ENCODE data around the gene PCNT. TPM values are rescaled to one million over a fixed set of nuclear protein-coding genes. Genes with fewer than 3 reads are reported as not detected.
"Not testable (repeated sequence)": the region's sequence is repeated elsewhere in the genome, so short reads cannot be mapped to it uniquely, and the experiment has no call there.

The PCNT gene
- total RNA-seq, 1 donor from 2014 or later = 15.9 TPM

DNA sequence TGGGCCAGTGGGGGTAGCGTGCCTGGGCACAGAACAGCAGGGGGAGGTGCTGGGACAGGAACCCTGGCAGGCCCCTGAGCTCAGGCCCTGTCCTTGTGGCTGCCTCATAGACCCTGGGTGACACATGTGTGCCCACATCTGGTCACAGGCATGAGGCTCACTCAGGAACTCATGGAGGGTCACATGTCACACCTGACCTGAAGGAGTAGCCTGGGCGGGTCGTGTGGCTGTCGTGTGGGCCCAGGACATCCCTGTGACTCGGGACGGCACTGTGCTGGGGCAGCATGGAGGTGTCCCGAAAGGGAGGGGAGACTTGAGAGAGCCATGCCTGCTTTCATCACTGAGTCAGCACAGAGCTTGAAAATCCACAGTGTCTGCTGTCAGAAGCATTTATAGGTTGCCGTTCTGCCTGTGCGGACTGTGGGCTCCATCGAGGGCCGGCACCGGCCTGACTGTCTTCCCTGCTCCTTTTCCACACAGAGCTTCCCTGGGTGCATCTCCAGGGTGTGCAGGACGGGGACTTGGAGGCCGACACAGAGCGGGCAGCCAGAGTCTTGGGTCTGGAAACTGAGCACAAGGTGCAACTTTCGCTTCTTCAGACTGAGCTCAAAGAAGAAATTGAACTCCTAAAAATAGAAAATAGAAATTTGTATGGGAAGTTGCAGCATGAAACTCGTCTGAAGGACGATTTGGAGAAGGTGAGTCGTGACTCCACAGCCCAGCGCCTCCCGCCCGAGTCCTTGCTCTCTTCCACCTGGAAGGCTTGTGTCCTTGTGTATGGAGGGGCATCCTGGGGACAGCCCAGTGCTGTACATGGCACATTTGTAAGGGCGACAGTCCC, 32.8 kb downstream of the PCNT start:
- DNase-seq (ENCODE audit: low spot score) = no peak

DNA sequence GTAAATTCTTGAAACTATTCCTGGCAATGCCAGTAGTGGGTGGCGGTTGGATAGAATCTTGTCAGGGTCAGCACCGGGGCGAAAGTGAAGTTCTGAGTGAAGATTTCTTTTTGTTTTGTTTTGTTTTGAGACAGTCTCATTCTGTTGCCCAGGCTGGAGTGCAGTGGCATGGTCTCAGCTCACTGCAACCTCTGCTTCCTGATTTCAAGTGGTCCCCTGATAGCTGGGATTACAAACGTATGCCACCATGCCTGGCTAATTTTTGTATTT, 33.3 kb downstream of the PCNT start:
- DNase-seq (ENCODE audit: low spot score) = no peak

DNA sequence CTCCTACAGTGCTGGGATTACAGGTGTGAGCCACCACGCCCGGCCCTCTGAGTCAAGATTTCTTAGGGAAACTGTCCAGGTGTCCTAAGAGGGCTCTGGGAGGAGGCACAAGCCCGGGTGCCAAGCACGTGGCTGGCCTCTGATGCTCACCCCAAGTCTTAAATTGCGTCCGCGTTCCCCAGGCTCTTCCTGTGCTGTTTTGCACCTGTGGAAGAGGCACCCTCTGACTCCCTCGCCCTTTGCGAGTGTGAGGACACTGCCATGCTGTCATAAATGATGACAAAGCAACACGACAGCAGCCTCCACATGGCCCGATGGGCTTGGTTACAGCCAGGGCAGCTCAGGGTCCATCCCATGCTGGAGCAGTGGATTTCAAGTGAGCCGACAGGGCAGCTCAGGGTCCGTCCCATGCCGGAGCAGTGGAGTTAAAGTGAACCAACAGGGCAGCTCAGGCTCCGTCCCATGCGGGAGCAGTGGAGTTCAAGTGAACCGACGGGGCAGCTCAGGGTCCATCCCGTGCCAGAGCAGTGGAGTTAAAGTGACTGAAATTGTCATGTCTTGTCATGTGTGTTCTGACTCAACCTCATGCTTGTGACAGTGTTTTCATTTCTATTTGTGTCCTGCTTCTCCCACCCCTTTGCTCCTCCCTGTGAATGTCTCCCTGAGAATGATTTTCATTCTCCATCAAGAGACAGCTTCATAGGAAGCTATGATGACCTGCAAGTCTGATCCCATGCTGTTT, 33.9 kb downstream of the PCNT start:
- DNase-seq (ENCODE audit: low spot score) = no peak

DNA sequence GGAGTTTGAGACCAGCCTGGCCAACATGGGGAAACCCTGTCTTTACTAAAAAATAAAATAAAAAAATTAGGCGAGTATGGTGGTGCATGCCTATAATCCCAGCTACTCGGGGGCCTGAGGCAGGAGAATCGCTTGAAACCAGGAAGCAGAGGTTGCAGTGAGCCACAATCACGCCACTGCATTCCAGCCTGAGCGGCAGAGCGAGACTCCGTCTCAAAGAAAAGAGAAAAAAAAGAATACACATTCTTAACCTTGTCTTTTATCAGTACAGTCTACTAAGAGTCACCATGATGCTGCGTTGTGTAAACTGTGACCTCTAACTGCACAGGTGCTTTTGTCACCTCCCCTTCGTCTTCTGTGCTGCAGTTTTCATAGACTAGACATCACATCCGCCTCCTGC, 37.2 kb downstream of the PCNT start:
- no peak for DNase-seq (ENCODE audit: low spot score)

DNA sequence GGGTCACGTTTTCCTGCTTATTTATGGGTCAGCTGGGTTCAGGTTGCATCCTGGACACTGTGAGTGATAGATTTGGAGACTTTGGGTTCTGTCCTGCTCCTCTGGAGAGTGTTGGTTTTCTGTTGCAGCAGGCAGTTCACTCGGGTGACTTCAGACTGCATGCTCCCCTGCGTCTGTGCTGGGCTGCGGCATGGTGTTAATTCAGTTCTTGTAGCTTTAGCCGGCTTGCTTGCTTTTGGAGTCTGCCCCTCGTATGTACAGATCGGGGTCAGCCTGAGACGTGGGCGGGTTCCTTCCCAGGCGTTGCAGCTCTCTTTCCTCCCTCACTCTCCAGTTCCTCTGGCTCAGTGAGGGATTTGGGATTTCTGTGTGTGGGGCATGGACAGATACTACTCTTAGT, 38.0 kb downstream of the PCNT start:
- peak; percentile 4 for DNase-seq (ENCODE audit: low spot score)

DNA sequence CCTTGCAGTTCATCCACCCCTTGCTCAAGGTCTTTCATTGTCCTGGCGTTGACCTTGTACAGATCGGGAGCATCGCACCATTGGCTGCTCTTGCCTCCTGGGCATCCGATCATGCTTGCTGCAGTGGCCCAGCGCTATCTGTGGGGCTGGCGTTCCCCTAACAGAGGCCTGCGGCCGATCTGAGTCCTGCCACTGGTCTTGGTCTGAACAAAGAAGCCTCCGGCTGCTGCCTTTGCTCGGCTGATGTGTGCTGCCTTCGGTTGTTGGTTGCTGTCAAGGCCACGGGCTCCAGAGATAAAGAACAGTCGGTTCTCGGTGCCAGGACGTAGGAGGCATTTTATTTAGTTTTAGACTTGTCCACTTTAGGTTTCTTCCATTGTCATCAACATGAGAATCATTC, 39.0 kb downstream of the PCNT start:
- no peak for DNase-seq (ENCODE audit: low spot score)

DNA sequence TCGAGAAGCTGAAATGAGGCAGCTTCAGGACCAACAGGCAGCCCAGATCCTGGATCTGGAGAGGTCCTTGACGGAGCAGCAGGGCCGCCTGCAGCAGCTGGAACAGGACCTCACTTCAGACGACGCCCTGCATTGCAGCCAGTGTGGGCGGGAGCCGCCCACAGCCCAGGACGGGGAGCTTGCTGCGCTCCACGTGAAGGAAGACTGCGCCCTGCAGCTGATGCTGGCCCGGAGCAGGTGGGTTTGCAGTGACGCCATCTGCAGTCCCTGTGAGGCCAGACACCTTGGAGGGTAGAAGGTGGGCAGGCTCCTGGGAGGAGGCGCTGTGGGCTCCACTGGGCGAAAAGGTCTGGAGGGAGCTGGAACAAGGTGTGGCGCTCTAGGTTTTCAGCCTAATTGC, 39.7 kb downstream of the PCNT start:
- DNase-seq (ENCODE audit: low spot score) = no peak

DNA sequence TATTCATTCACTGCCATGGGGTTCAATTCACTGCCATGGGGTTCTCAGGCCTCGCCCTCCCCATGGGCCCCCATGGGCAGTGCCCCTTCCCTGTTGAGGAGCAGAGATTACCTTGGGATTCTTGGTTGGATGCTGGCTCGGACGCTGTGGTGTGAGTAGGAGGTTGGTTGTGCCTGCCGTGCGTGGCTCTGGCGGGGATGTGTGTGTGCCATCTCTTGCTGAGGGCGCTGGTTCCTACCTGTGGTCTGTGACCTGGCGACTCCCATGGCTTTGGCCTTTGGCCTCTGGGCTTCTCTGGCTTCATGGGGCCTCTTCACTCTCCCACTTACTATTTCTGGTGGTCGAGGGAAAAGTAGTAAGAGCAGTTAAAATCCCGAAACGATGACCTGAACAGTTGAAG, 42.1 kb downstream of the PCNT start:
- no peak for DNase-seq (ENCODE audit: low spot score)

DNA sequence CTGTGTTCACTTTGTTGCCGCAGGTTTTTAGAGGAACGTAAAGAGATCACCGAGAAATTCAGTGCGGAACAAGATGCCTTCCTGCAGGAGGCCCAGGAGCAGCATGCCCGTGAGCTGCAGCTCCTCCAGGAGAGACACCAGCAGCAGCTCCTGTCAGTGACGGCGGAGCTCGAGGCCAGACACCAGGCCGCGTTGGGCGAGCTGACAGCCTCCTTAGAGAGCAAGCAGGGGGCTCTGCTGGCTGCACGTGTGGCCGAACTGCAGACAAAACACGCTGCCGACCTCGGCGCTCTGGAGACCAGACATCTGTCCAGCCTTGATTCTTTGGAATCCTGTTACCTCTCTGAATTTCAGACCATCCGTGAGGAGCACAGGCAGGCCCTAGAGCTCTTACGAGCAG, 42.6 kb downstream of the PCNT start:
- no peak for DNase-seq (ENCODE audit: low spot score)

DNA sequence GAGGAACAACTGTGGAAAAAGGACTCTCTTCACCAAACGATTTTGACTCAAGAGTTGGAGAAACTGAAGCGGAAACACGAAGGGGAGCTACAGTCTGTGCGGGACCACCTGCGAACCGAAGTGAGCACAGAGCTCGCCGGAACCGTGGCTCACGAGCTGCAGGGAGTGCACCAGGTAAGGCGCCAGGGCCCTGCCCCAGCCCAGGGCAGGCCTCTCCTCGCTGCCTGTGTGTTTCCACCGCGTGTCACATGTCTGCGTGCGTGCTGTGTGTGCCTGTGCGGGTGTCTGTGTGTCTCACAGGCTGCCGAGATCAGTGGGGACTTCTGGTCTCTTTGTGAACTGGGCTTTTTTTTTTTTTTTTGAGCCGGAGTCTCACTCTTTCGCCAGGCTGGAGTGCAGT, 43.0 kb downstream of the PCNT start:
- no peak for DNase-seq (ENCODE audit: low spot score)

DNA sequence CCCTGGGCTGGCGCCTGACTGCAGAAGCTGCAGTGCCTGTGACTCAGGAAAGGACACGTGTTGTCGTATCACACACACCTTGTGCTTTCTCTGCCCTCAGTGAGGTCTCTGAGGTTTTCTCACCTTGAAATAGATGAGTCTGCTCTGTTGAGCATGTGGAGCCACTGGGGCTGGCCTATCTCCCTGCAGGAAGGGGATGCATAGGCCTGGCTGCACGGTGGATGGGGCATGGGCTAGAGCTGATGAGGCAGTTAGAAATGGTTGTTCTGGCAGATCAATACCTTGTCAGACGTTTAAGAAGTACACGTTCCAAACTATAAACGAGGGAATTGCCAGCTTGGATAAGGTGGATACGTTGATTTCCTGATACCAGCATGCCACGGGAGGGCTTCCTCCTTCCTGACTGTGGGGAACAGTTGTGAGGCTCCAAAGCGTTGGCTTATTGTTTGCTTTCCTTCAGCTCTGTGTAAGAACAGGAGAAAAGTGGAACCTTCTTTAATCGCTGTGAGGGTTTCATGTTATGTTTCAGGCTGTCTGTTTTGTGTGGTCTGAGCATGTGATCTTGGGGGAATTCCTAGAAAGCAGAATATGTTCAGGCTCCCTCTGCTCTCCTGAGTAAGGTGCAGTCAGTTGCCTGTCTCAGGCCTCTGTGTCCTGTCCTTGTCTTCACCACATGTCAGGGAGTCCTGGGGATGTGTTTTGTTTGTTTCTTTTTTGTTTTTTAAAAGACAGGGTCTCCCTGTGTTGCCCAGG, 44.8 kb downstream of the PCNT start:
- no peak for DNase-seq (ENCODE audit: low spot score)

DNA sequence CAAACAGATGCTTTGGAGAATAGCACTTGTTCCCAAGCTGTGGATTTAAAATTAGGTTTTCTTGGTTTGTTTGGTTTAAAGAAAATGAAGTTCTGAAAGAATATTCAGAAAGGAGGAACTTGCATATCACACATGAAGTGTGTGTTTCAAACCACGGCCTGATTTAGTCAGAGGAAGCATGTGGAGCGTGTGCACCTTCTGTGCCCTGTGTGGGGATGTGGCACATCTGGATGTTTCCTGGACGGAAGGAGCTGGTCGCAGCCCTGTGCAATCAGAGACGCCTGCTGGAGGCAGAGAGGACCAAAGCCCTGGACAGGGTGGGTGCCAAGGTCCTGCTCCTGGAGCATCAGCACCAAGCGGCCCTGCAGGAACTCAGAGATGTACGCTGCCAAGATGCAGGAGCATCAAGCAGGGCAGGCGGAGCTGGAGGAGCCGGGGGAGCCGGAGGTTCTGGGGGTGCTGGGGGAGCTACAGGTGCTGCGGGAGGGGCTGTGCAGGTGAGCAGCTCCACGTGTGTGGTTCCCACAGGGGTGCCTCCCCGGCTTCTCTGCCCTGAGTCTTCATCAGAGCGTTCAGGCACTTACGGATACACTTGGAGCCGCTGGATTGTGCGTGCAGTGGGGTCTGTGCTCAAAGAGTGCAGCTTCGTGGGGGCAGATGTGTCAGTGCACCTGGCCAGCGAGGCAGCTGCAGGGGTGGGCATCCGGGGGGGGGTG, 45.7 kb downstream of the PCNT start:
- no peak for DNase-seq (ENCODE audit: low spot score)

DNA sequence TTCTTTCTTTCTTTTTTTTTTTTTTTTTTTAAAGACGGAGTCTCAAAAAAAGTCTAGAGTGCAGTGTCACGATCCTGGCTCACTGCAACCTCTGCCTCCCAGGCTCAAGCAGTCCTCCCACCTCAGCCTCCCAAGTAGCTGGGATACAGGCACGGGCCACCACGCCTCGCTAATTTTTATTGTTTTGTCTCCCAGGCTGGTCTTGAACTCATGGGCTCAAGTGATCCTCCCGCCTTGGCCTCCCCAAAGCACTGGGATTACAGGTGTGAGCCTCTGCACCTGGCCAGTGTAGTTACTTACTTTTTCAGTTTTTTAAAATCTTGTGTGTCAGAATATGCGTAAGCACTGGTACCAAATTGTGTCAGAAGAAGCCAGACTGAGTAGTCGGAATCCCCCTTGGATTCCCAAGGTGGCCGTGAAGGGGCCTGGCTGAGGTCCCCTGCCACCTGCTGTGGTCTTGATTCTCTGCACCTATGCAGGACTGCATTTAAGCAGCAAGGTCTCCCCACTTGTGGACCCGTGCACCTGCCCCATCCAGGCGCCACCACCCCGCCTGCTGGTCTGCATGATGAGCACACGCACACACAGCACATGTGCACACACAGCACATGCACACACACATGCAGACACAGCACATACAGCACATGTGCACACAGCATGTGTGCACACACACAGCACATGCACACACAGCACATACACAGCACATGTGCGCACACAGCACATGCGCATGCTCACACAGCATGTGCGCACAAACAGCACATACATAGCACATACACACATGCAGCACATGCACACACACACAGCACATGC, 47.5 kb downstream of the PCNT start:
- no peak for DNase-seq (ENCODE audit: low spot score)

DNA sequence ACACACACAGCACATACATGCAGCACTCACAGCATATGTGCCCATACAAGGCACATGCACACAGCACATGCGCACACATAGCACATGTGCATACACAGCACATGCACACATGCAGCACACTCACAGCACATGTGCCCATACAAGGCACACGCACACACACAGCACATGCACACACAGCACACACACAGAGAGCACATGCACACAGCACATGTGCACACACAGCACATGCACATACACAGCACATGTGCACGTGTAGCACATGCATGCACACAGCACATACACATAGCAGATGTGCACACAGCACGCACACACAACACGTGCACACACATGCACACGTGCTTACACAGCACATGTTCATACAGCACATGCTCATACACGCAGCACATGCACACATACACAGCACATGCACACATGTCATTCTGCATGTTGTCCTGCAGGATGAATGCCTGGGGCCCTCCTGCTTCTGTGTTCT, 48.1 kb downstream of the PCNT start:
- DNase-seq (ENCODE audit: low spot score) = no peak

DNA sequence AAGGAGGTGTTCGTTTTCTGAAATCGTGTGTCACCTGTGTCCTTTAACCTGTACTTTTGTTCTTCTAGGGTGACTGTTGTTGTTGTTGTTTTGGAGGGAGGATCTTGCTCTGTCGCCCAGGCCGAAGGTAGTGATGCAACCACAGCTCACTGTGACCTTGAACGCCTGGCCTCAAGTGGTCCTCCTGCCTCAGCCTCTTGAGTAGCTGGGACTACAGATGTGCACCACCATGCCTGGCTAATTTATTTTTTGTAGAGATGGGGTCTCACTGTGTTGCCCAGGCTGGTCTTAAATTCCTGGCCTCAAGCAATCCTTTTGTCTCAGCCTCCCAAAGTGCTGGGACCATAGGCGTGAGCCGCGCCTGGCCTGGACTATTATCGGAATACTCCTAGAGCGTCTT, 49.0 kb downstream of the PCNT start:
- not testable (repeated sequence) for DNase-seq (ENCODE audit: low spot score)

DNA sequence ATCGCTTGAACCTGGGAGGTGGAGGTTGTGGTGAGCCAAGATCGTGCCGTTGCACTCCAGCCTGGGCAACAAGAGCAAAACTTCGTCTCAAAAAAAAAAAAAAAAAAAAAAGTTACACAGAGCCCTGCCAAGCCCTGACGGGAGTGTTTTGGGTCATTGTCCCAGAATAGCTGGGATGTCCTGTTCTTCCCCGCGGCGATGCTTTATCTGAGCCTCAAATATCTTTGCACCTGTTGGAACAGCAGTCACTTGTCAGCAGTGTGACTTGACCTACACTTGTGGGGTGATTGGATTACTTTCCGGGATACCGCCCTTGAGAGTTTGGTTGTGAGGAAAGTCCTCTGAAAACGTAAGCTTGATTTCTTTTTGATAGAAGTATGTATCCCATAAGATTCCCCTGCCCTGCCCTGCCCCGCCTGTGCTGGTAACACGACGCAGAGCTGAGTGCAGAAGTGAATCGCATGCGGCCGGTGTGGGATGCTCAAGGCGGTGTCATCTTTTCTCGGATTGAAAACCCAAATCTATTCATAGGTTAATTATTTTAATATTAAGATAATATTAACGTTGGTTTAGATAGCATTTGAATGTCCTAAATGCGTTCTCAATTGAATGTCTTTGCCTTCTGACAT, 50.9 kb downstream of the PCNT start:
- DNase-seq (ENCODE audit: low spot score) = no peak

DNA sequence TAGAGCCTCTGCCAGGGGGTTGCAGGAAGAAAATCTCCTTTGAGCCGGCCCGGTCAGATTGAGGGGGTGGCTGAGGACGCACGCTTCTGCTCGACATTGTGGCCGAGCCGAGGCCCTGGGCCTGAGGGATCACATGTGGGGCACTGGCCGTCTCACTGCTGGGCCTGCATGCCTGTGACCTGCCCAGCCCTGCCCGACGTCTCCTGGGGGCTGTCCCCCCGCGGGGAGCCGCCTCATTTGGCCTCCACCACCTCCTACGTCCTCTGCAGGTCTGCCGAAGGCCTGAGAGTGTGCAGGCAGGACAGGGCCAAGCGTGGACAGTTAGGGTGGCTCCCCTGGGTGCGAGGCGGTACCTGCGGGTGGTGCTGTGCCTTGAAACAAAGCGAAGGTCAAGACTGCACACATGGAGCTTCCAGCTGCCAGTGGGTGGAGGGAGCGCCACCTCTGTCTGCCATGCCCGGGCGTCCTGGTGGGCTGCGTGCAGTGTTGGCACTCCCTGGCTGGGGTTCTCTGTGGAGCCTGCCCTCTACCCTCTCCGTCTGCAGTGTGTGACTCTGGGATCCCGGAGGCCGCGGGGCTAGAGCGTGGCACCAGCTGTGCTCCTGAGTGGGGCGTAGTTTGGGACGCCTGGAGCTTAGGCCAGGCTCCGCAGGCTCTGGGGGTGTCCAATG, 51.7 kb downstream of the PCNT start:
- DNase-seq (ENCODE audit: low spot score) = no peak

DNA sequence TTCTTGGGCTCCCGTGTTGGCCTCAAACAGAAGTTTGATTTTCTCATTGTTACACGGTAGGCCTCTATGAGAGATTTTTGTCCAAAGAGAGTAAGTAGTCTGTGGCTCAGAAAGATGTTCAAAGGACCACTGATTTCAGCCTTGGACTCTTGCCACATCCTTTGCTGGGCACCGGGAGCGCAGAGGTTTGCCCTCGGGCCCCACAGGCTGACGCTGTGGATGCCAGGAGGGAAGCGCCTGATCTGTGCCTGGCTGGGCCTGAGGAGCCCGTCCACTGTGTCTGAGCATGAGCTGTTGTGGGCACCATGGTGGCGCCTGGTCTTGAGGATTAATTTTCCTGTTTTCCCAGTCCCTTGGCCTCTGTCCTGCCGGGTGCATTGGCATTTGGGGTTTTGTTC, 52.3 kb downstream of the PCNT start:
- no peak for DNase-seq (ENCODE audit: low spot score)

DNA sequence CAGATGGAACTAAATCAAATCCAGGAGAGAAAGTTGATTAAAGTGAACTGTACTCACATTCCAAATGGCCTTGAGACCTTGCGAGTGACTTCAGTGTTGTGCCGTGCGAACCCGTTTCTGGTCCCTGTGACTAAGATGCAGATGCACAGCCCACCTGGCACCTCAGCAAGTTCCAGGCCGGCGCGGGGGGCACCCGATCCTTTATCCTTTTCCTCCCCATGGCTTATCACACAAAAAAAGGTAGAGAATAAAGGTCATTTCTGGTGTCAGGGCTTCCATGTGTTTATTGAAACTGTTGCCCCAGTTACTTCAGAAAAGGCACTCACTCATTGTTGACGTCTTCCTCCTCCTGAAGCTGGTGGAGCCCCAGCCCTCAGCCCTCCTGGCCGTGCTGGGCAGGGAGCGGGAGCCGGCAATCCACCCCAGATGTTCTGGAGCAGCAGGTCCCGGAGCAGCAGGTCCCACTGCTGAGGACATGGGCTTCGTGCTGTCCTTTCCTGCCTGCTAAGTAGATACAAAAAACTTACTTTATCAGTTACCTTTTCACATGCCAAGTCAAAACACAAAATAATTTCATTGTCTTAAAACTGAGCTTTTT, 53.0 kb downstream of the PCNT start:
- DNase-seq (ENCODE audit: low spot score) = no peak

DNA sequence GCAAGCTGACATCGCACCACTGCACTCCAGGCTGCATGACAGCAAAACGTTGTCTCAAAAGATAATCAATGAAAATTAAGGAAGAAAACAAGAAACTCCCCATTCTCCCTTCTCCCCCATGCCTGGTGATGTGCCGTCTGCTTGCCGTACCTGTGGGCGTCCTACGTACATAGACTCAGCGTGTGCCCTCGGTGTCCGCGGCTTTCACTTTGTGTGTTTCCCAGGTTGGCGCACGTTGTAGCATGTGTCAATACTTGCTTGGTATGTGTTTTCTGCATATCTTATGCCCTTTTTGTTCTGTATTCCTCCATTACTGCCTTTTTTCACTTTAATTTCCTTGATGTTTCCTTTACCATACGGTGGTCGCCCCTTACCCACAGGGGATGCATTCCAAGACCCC, 53.8 kb downstream of the PCNT start:
- no peak for DNase-seq (ENCODE audit: low spot score)

Data from umbilical cord (tissue), 2 donors.